Measurements from ENCODE around the gene FAHD1.

Gene FAHD1

DNA sequence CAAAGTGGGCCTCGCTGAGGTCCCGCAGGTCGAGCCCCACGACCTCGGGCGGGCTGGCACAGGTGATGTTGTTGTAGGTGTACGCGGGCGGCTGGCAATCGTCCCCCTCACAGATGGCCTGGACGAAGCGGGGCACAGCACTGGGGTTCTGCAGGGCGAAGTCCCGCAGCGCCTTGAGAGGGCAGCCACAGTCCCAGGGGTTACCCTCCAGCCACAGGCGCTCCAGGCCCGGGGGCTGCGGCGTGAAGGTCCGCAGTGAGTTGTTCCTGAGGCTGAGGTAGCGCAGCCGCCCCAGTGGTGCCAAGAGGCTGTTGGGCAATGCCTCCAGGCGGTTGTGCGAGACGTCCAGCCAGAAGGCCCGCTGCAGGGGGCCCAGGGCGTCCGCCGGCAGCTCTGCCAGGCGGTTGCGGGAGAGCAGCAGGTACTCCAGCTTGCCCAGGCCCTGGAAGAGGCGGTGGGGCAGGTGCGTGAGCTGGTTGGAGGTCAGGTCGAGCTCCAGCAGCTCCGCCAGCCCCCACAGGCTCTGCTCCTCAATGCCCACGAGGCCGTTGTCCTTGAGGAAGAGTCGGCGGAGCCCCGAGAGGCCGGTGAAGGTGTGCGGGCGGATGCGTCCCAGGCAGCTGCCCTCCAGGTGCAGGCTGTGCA lies 36.3 kb upstream of the FAHD1 start:
- H3K36me3 ChIP-seq (ENCODE audit: low read length): no peaks in the 10 kb centered on the region

DNA sequence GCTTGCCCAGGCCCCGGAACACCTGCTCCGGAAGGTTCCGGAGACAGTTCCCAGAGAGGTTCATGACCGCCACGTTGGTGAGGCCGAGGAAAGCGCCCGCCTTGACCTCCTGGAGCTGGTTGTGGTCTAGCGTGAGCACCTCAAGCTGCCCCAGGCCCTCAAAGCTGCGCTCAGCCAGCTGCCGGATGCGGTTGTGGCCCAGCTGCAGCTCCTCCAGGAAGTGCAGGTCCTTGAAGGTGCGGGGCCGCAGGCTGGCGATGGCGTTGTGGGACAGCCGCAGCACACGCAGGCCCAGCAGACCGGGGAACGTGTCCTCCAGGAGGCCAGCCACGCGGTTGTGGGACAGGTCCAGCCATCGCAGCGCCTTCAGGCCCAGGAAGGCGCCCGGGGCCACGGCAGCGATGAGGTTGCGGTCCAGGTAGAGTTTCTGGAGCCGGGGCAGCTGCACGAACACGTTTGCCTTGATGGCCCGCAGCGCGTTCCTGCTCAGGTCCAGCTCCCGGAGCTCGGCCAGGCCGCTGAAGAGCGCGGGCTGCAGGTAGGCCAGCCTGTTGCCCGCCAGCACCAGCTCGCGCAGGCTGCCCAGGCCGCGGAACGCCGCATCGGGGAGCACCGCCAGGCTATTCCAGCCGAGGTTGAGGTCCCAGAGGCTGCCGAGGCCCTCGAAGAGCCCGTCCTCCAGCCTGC lies 35.6 kb upstream of the FAHD1 start:
- Histone ChIP-seq H2AFZ (ENCODE audit: low read depth, low read length, severe bottlenecking) (no peak overlapping the region), H3K36me3 (ENCODE audit: low read length) (no peaks in the 10 kb centered on the region), H3K9ac (ENCODE audit: low read length) (no peak overlapping the region), H3K9me3 (ENCODE audit: insufficient read depth, low read length) (no peaks in the 10 kb centered on the region), H3K27me3 (ENCODE audit: low read length) (no peaks in the 10 kb centered on the region), H3K27ac (ENCODE audit: low read depth, low read length) (no peak overlapping the region), H3K4me2 (ENCODE audit: low read depth, low read length, poor library complexity, severe bottlenecking) (no peak overlapping the region), H3K79me2 (ENCODE audit: insufficient read depth, low read length) (peaks cover 4% of the 10 kb centered on the region), H3K9me2 (replicated peaks; ENCODE audit: insufficient read depth, low read length) (no peaks in the 10 kb centered on the region), H3K4me3 (ENCODE audit: insufficient read depth, low read length, poor library complexity, severe bottlenecking) (no peak overlapping the region), H3F3A (ENCODE audit: insufficient read depth) (no peaks in the 10 kb centered on the region), H4K20me1 (ENCODE audit: low read depth, low read length) (no peaks in the 10 kb centered on the region)
- no peak for TF ChIP-seq EZH2phosphoT487 (conservative IDR thresholded peaks at IDR 0.05; ENCODE audit: low read length)
- TF ChIP-seq, protein P1, sequence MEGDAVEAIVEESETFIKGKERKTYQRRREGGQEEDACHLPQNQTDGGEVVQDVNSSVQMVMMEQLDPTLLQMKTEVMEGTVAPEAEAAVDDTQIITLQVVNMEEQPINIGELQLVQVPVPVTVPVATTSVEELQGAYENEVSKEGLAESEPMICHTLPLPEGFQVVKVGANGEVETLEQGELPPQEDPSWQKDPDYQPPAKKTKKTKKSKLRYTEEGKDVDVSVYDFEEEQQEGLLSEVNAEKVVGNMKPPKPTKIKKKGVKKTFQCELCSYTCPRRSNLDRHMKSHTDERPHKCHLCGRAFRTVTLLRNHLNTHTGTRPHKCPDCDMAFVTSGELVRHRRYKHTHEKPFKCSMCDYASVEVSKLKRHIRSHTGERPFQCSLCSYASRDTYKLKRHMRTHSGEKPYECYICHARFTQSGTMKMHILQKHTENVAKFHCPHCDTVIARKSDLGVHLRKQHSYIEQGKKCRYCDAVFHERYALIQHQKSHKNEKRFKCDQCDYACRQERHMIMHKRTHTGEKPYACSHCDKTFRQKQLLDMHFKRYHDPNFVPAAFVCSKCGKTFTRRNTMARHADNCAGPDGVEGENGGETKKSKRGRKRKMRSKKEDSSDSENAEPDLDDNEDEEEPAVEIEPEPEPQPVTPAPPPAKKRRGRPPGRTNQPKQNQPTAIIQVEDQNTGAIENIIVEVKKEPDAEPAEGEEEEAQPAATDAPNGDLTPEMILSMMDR (IDR thresholded peaks at IDR 0.05; ENCODE audit: insufficient read depth, low read length, poor library complexity, severe bottlenecking): no peak

More for the DNA sequence above, 36.3 kb upstream of the FAHD1 start:
- Histone ChIP-seq H3K9ac (ENCODE audit: low read length) (no peak overlapping the region), H2AFZ (ENCODE audit: low read depth, low read length, severe bottlenecking) (no peak overlapping the region), H3K4me2 (ENCODE audit: low read depth, low read length, poor library complexity, severe bottlenecking) (no peak overlapping the region), H3K27me3 (ENCODE audit: low read length) (no peaks in the 10 kb centered on the region), H3F3A (ENCODE audit: insufficient read depth) (no peaks in the 10 kb centered on the region), H3K9me3 (ENCODE audit: insufficient read depth, low read length) (no peaks in the 10 kb centered on the region), H3K9me2 (replicated peaks; ENCODE audit: insufficient read depth, low read length) (no peaks in the 10 kb centered on the region), H3K79me2 (ENCODE audit: insufficient read depth, low read length) (peaks cover 7% of the 10 kb centered on the region), H4K20me1 (ENCODE audit: low read depth, low read length) (no peaks in the 10 kb centered on the region), H3K4me3 (ENCODE audit: insufficient read depth, low read length, poor library complexity, severe bottlenecking) (no peak overlapping the region), H3K27ac (ENCODE audit: low read depth, low read length) (no peak overlapping the region)
- TF ChIP-seq, protein P1 (IDR thresholded peaks at IDR 0.05; ENCODE audit: insufficient read depth, low read length, poor library complexity, severe bottlenecking): no peak

DNA sequence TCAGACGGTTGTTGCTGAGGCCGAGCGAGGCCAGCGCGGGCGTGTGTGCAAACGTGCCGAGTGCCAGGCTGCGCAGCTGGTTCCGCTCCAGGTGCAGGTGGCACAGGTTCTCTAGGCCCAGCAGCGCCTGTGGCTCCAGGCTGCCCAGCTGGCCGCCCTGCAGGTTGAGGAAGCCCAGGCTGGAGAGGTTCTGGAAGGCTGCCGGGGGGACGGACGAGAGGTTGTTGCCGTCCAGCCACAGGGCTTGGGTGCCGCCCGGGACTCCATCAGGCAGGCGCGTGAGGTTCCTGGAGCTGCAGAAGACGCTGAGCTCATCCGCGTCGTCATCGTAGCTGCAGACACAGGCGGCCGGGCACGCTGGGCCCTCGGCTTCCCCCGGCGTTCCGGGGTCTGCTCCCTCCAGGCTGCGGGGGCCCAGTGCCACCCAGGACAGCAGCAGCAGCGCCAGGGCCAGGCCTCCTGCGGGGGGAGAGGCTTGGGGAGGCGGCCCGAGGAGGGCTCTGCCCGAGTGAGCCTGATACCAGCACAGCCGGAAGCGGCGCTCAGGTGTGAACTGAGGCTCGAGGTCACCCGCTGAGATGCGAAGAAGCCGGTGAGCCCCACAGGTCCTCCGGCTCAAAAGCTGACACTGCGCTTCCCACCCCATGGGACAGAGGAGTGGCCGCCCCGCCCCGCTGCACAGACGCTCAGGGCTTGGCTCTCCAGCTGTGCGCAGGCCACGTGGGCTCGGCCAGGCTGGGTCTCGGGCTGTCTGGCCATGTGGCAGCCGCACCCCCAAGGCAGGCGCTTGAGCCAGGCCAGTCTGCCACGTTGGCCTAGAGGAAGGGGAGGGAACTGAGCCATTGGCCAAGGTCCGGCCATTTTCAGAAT lies 34.8 kb upstream of the FAHD1 start:
- Histone ChIP-seq H3K9me2 (replicated peaks; ENCODE audit: insufficient read depth, low read length) (no peaks in the 10 kb centered on the region), H3K27me3 (ENCODE audit: low read length) (no peaks in the 10 kb centered on the region), H2AFZ (ENCODE audit: low read depth, low read length, severe bottlenecking) (no peak overlapping the region), H3K4me2 (ENCODE audit: low read depth, low read length, poor library complexity, severe bottlenecking) (no peak overlapping the region), H3K9me3 (ENCODE audit: insufficient read depth, low read length) (no peaks in the 10 kb centered on the region), H3K4me3 (ENCODE audit: insufficient read depth, low read length, poor library complexity, severe bottlenecking) (no peak overlapping the region), H3K27ac (ENCODE audit: low read depth, low read length) (no peak overlapping the region), H3F3A (ENCODE audit: insufficient read depth) (no peaks in the 10 kb centered on the region), H3K79me2 (ENCODE audit: insufficient read depth, low read length) (no peaks in the 10 kb centered on the region), H3K36me3 (ENCODE audit: low read length) (no peaks in the 10 kb centered on the region), H3K9ac (ENCODE audit: low read length) (no peak overlapping the region), H4K20me1 (ENCODE audit: low read depth, low read length) (no peaks in the 10 kb centered on the region)
- TF ChIP-seq, protein P1 (IDR thresholded peaks at IDR 0.05; ENCODE audit: insufficient read depth, low read length, poor library complexity, severe bottlenecking): no peak
- no peak for TF ChIP-seq EZH2phosphoT487 (conservative IDR thresholded peaks at IDR 0.05; ENCODE audit: low read length)
